GM20000 (cell line): ENCODE results near the gene GAB3.

Source experiments
- DNase-seq: peaks from one replicate; pipeline ENCODE4 v3.0.0; 2012; ENCODE audit warnings: low spot score
- TF ChIP-seq, protein P1 (sequence below): IDR thresholded peaks from 2 replicates; pipeline ENCODE4 v1.5.1; 2012; ENCODE audit warnings: mild to moderate bottlenecking, control low read depth; ENCODE audit errors: extremely low read depth, missing control alignments

The GAB3 gene

DNA sequence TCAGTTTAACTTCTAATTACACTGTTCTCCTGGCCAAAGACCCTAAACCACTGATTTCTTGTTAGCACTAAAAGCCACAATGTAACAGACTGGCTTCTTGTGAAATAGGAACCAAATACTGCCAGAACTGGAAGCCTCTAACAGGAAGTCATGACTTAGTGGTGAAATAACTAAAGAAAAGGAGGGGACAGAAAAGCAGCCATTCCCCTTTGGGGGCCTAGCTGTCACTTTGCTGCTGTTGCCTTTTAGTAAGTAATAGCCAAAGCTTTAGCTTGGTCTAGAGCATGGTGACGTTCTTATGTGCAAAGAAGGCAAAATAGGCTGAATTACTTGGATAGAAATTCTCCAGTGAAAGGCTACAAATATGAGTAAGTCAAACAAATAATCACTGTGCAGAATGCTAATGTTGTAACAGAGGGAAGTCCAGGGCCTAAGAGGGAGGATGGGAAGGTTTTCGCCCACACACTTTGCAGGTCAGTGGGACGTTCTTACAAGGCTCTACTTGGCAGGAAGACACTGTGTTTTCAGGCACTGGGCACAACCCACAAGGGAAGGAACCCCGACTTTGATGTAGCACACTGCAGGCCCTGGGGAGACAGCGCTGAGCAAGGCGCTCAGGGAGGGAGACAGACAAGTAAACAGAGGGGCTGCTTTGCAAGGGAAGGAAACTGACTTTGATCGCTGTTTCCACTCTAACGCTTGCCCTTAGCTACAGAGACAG is 16.7 kb downstream of the GAB3 start:
- DNase-seq, result peak; percentile 18
- TF ChIP-seq, protein P1, sequence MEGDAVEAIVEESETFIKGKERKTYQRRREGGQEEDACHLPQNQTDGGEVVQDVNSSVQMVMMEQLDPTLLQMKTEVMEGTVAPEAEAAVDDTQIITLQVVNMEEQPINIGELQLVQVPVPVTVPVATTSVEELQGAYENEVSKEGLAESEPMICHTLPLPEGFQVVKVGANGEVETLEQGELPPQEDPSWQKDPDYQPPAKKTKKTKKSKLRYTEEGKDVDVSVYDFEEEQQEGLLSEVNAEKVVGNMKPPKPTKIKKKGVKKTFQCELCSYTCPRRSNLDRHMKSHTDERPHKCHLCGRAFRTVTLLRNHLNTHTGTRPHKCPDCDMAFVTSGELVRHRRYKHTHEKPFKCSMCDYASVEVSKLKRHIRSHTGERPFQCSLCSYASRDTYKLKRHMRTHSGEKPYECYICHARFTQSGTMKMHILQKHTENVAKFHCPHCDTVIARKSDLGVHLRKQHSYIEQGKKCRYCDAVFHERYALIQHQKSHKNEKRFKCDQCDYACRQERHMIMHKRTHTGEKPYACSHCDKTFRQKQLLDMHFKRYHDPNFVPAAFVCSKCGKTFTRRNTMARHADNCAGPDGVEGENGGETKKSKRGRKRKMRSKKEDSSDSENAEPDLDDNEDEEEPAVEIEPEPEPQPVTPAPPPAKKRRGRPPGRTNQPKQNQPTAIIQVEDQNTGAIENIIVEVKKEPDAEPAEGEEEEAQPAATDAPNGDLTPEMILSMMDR, result no peak

DNA sequence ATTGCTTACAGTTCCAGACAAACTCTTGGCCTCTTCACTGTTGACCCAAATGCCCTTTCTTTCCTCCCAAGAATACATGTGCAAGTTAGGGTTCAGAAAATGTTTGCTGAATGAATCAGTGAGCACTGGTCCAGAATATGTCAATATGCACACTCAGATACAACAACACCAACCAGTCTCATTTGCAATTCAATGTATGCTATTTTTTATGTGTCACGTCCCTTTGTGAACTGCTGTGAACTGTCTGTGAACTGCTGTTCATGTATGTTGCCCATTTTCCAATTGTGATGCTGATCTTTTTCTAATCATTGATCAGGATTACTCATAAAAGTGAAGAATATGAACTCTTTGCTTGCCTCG is 17.8 kb downstream of the GAB3 start:
- DNase-seq, result no peak
- TF ChIP-seq, protein P1, result no peak

DNA sequence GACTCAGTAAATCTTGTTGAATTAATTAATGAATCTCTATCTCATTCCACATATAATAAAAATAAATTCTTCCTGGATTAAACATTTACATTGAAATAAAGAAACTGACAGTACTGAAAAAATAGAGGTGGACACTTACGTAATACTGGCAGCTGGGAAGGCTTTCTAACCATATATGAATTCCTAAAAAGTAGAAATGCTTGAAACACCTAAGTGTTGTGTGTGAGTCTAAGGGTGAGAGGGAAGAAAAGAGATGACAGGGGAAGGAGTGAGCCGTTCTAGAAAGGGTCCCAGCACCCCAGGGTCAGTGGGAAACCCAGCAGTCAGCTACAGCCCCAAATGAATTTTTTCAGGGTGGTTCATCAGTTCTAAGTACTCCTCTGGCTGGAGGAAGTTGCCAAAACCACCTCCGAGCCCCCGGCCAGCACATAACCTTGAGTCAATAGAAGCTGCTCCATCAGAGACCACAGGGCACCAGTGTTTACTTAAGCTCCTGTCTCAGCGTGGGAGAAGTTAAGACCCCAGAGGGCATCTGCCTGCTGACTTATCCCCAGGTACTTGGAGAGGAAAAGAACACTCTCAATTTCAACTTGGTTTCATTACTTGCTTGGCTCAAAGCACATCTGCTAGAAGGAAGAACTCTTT is 18.3 kb downstream of the GAB3 start:
- TF ChIP-seq, protein P1, result no peak
- DNase-seq, result no peak

DNA sequence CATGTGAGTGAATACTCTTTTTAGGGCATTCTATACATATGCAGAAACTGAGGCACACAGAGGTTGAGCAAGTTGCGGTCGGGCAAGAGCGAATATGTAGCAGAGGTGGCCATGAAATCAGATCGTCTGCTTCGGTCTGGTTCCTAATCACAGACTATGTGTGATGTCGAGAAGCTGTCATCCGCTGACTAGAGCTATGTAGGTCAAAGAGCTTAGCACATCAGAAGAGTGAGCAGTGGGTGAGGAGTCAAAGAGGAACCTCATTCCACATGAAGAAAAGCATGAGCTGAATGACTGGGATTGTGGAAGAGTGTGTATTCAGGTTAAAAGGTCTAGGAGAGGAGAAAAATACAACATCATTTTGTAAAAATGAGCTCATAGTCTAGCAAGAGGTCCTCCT is 19.0 kb downstream of the GAB3 start:
- DNase-seq, result no peak
- TF ChIP-seq, protein P1, result no peak

DNA sequence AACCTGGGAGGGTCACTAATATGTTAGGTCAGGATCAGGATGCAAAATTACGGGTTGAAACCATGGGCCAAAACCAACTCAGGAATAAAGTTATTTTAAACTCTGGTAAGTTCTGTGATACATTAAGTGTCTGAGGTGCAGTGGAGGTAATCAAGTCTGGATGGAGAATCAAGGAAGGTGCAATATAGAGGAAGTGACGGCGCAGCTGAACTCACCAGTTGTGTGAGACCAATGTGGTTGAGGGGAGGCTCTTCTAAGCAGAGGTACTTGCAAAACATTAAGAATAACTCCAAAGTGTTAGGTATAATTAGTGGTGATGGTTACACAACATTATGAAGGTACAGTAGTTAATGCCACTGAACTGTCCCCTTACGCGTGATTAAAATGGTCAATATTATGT is 19.7 kb downstream of the GAB3 start:
- TF ChIP-seq, protein P1, result no peak
- no peak for DNase-seq

DNA sequence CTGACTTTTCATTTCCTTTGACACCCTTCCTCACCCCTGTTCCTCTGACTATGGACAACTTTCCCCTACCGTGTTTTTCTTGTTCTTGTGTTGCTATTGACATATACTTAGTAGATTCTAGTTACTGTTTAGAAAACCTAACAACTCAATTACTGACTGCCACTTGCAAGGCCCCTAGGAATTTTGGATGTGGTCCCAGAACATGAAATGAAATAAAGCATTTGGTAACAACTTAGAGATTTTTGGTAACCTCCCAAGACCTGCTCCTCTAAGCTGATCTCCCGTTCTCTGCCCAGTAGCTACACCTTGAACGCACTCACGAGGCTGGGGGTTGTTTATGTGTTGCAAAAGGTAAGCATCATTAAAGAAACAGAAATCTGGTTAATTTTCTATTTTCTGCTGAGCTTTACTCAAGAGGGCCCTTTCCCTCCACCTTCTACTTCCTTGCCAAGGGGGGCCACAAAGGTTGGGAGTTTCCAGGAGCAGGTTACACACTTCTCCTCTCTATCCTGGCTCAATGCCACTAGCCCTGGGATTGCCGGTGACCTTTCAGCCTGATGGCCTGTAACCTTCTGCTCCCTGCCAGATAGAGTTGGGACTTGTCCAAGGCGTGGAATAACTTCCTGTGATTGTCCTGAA is 20.5 kb downstream of the GAB3 start:
- DNase-seq, result no peak
- TF ChIP-seq, protein P1, result no peak

DNA sequence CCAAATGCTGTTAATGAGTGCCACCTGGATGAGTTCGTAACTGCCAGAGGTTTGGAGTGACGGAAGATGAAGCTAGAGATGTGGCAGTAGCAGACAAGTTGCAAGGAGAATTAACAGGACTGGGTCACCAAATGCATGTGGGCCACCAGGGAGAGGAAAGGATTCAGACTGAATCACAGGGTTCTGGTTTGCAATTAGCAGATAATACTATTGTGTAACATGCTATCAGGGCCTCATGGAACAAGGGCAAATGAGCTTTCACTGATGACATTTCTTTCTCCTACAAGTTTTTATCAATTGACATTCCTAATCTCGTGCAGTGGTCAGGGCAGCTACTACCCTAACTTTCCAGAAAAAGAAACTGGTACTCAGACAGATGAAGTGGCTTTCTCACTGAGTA is 21.4 kb downstream of the GAB3 start:
- no peak for DNase-seq
- TF ChIP-seq, protein P1, result no peak
